Karpas-422 (cell line): ENCODE data around the gene CEP95. TPM values are rescaled to one million over a fixed set of nuclear protein-coding genes. Genes with fewer than 3 reads are reported as not detected.

ENCODE experiments used
- DNase-seq: peaks from one replicate; pipeline ENCODE4 v3.0.0-alpha.2; 2015
- H2AFZ ChIP-seq: fragments of 200-600 bp; sonication (generic); 2 replicates; pipeline ENCODE4 v1.6.1; 2014; ENCODE audit warnings: antibody characterized with exemption, low read length, mixed read lengths
- H3K27ac ChIP-seq: fragments of 200-600 bp; sonication (generic); 2 replicates; pipeline ENCODE4 v1.5.1; 2014; ENCODE audit warnings: mild to moderate bottlenecking, low read length, moderate library complexity
- H3K27me3 ChIP-seq: fragments of 200-600 bp; sonication (generic); 2 replicates; pipeline ENCODE4 v1.6.1; 2014; ENCODE audit warnings: low read length, mixed read lengths
- H3K36me3 ChIP-seq: fragments of 200-600 bp; sonication (generic); 2 replicates; pipeline ENCODE4 v1.6.1; 2014; ENCODE audit warnings: low read length, mixed read lengths; ENCODE audit not compliant: insufficient read depth
- H3K4me1 ChIP-seq: fragments of 200-600 bp; sonication (generic); 2 replicates; pipeline ENCODE4 v1.6.1; 2014; ENCODE audit warnings: mild to moderate bottlenecking, low read length, mixed read lengths
- H3K4me2 ChIP-seq: fragments of 200-600 bp; sonication (generic); 2 replicates; pipeline ENCODE4 v1.6.1; 2014; ENCODE audit warnings: low read length, low read depth, mild to moderate bottlenecking; ENCODE audit not compliant: poor library complexity, severe bottlenecking
- H3K4me3 ChIP-seq: fragments of 200-600 bp; sonication (generic); 2 replicates; pipeline ENCODE4 v1.5.1; 2014; ENCODE audit warnings: mild to moderate bottlenecking, antibody characterized with exemption, low read length, mixed read lengths
- H3K79me2 ChIP-seq: fragments of 200-600 bp; sonication (generic); 2 replicates; pipeline ENCODE4 v1.6.1; 2014; ENCODE audit warnings: mild to moderate bottlenecking, low read length, mixed read lengths
- H3K9ac ChIP-seq: fragments of 200-600 bp; sonication (generic); 2 replicates; pipeline ENCODE4 v1.6.0; 2014; ENCODE audit warnings: low read length
- H3K9me2 ChIP-seq: fragments of 200-600 bp; sonication (generic), shearing (Covaris generic); replicated peaks from 2 replicates; pipeline ENCODE4 v1.6.0; 2014; ENCODE audit warnings: mild to moderate bottlenecking, low read length, moderate library complexity; ENCODE audit not compliant: insufficient read depth
- H3K9me3 ChIP-seq: fragments of 300-700, 200-600 bp; sonication (generic); 2 replicates; pipeline ENCODE4 v1.6.1; 2014; ENCODE audit warnings: low read length, mixed read lengths
- H4K20me1 ChIP-seq: fragments of 200-600 bp; sonication (generic); 2 replicates; pipeline ENCODE4 v1.6.1; 2014; ENCODE audit warnings: mild to moderate bottlenecking, antibody characterized with exemption, low read length, low read depth; ENCODE audit not compliant: insufficient read depth
- total RNA-seq: library from RNA; depleted of rRNA; stranded (reverse); fragments of >200 nt; shearing (Covaris generic); gene quantifications from 2 replicates; pipeline ENCODE4 v1.2.3, GENCODE V29; 2014; ENCODE audit warnings: low replicate concordance

Gene CEP95
- total RNA-seq, 1 experiment from 2014 or later = 62.1 TPM

DNA sequence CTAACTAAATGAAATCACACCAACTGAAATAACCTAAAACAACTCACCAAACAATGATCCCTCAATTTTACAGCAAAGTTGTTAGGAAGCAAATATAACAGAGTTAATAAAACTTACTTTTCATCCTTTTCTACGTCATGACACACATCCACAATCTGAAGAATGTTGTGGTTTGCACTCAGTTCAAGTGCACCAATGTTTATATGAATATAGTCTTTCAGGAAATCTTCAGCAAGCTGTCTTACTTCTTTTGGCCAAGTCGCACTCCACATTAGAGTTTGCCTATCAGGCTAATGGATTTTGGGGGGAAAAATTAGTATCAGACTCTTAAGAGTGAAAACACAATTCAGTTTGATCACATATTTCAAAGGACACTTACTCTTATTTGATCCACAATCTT, 4.0 kb upstream of the CEP95 start:
- no peak overlapping the region for H3K27ac ChIP-seq
- no peak overlapping the region for H3K4me3 ChIP-seq
- no peak for DNase-seq
- no peaks in the 10 kb centered on the region for H3K9me3 ChIP-seq
- H3K4me2 ChIP-seq = peak overlapping the region; percentile 97
- H3K27me3 ChIP-seq = no peaks in the 10 kb centered on the region
- peaks cover 47% of the 10 kb centered on the region for H3K79me2 ChIP-seq
- H3K9ac ChIP-seq = no peak overlapping the region
- peaks cover 69% of the 10 kb centered on the region for H3K36me3 ChIP-seq
- peaks cover 77% of the 10 kb centered on the region for H4K20me1 ChIP-seq
- peaks cover 74% of the 10 kb centered on the region for H3K4me1 ChIP-seq
- H2AFZ ChIP-seq = no peak overlapping the region
- no peaks in the 10 kb centered on the region for H3K9me2 ChIP-seq

DNA sequence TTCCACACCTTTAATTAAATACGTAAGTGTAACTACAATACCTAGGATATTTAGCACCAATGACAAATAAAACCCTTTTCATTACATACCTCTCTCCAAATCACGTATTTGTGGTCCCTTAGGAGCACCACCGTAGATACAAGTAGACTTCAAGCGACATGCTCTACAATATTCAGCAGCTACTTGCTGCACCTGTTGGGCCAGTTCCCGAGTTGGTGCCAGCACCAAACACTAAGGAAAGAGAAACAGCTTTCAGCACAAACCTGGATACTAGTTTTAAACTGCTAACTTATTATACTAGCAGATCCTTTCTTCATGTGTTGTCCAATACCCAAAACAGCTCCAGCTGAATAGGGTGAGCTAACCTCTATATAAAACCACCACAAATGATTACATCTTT, 3.4 kb upstream of the CEP95 start:
- DNase-seq = no peak
- 0 out of 2 replicates have a peak overlapping the region, but pooled peaks have one; percentile 5 for H3K9ac ChIP-seq
- H3K36me3 ChIP-seq = peaks cover 69% of the 10 kb centered on the region
- H3K79me2 ChIP-seq = peaks cover 52% of the 10 kb centered on the region
- no peak overlapping the region for H3K4me3 ChIP-seq
- peak overlapping the region; percentile 94; the same call in 1 of the 2 replicates for H3K27ac ChIP-seq
- peak overlapping the region; percentile 97 for H3K4me2 ChIP-seq
- no peaks in the 10 kb centered on the region for H3K9me3 ChIP-seq
- H3K9me2 ChIP-seq = no peaks in the 10 kb centered on the region
- no peaks in the 10 kb centered on the region for H3K27me3 ChIP-seq
- peaks cover 74% of the 10 kb centered on the region for H3K4me1 ChIP-seq
- H2AFZ ChIP-seq = no peak overlapping the region
- H4K20me1 ChIP-seq = peaks cover 77% of the 10 kb centered on the region

DNA sequence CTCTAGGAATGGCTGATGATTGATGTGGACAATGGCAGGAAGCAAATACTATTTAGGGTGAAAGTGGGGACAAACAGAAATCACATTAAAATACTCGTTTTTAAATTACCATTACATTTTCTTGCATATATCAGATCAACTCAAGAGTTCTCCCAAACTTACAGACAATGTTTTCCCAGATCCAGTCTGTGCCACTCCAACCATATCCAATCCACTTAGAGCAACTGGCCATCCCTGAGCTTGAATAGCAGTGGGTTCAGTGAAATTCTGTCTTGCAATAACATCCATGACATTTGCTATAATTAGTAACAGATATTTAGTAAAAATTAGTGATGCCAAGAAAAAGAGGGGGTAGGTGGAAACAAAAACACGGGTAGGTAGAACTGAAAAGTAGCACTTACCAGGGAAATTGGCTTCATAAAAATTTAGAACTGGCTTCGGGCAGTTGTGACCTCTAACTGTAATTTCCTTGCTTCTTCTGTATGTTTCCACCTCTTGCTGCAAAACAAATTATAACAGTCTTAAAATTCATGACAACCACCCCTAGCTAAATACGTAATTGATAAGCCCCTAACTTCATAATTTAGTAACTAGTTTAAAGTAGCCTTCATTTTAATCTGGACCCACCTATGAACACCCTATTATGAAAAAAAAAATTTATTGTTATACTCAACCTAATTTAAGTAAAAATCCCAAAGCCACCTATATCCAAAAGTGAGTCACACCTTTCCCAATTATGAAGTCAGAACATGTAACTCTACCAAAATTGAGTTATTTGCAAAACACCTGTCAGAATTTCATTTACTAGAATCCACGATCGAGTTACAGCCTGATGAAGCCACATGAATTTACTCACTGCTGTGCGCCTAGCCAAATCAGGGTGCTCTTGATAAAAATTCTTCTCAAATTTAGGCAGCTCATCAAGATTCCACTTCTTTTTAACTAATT, 2.7 kb upstream of the CEP95 start:
- Histone ChIP-seq H3K9ac (peak overlapping the region; percentile 100), H3K4me1 (peaks cover 69% of the 10 kb centered on the region), H3K27me3 (no peaks in the 10 kb centered on the region), H3K4me2 (peak overlapping the region; percentile 97), H3K9me2 (no peaks in the 10 kb centered on the region), H3K4me3 (peak overlapping the region; percentile 97), H3K79me2 (peaks cover 59% of the 10 kb centered on the region), H3K9me3 (no peaks in the 10 kb centered on the region), H3K27ac (peak overlapping the region; percentile 94), H2AFZ (no peak overlapping the region), H3K36me3 (peaks cover 66% of the 10 kb centered on the region), H4K20me1 (peaks cover 75% of the 10 kb centered on the region)
- DNase-seq = no peak

DNA sequence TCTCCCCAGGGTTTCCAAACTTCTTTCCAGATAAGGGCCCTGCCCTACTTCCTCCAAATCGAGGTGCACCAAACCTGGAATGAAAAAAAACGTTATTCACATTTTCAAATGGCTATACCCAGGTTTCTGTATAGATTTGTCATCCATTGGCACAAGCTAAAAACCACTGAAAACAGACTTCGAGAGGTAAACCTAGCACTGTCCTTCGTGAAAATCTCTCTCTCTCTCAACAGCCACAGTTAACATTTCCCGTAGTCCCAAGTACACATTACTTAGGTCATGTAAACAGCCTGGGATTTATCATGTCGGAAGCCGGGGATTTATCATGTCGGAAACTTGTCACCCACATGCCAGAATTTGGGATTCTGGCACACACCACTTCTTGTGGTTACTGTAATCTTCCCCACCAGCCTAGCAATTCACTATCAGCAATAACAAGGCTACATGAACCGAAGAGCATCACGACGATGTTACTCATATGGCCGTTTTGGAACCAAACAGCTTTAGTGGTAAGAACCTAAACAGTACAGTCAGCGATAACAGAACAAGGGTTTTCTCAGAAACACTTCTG, 1.9 kb upstream of the CEP95 start:
- peak overlapping the region; percentile 97 for H3K4me3 ChIP-seq
- peaks cover 64% of the 10 kb centered on the region for H3K79me2 ChIP-seq
- H3K4me1 ChIP-seq = peaks cover 61% of the 10 kb centered on the region
- H3K9me3 ChIP-seq = no peaks in the 10 kb centered on the region
- no peaks in the 10 kb centered on the region for H3K27me3 ChIP-seq
- peaks cover 64% of the 10 kb centered on the region for H3K36me3 ChIP-seq
- no peak for DNase-seq
- H4K20me1 ChIP-seq = peaks cover 73% of the 10 kb centered on the region
- peak overlapping the region; percentile 100 for H3K9ac ChIP-seq
- H3K9me2 ChIP-seq = no peaks in the 10 kb centered on the region
- H2AFZ ChIP-seq = no peak overlapping the region
- H3K4me2 ChIP-seq = peak overlapping the region; percentile 97
- H3K27ac ChIP-seq = peak overlapping the region; percentile 94

DNA sequence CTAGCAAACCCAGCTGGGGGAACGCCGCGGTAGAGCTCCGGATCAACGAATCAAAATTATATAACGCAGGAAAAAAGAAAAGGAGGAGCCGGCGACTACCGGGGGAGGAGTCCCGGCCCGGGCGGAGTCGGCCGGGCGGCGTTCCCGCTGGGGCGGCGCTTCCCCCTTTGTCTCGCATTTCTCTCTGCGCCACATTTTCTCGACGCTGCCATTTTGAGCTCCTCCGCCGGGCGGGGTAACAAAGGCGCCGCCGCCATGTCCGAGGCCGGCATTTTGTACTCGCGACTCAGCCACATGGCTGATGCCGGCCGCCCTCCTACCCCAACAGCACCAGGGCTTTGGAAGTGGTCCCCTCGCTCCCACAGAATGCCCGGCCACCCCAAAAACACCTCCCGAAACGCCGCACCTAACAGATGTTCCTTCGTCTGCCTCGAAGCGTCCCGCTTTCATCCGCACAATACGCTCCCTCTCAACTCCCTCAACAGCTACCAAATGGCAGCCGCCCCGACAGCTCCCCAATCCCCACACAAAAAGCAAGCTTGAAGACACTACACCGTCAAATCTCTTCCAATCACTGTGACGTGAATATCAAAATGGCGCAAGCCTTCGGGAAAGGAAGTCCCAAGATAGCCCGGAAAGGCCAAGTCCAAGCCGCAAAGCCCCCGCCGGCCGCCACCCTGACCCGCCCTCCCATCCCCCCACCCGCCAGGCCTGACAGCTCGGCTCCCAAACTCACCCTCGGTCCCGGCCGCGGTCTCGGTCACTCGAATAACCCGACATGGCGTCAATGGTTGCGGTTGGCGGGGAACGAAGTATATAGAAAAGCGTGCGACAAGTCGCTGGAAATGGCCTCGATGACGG, 1.2 kb upstream of the CEP95 start:
- peak; percentile 94 for DNase-seq
- H3K9me2 ChIP-seq = no peaks in the 10 kb centered on the region
- H3K79me2 ChIP-seq = peaks cover 66% of the 10 kb centered on the region
- H3K9me3 ChIP-seq = no peaks in the 10 kb centered on the region
- peaks cover 54% of the 10 kb centered on the region for H3K4me1 ChIP-seq
- H3K9ac ChIP-seq = peak overlapping the region; percentile 100
- peaks cover 62% of the 10 kb centered on the region for H3K36me3 ChIP-seq
- H3K27ac ChIP-seq = peak overlapping the region; percentile 94
- no peak overlapping the region for H2AFZ ChIP-seq
- H3K4me2 ChIP-seq = peak overlapping the region; percentile 97
- H3K27me3 ChIP-seq = no peaks in the 10 kb centered on the region
- H3K4me3 ChIP-seq = peak overlapping the region; percentile 97
- H4K20me1 ChIP-seq = peaks cover 69% of the 10 kb centered on the region

DNA sequence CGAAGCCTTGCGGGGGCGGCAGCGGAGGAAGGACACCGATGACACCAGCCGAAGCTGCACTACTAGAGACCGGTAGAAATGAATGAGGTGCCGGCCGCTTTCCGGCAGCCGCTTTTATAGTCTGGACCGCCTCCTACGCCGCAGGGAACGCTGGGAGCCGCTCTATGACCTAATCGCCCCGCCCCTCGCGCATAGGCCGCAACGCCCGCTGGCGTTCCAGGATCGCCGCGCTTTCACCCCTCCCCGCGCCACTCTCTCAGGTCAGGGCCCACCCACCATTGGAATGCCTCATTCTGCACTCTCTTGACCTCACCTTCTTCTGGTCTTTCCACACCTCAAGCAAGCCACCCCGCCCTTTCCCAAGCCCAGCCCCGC, 589 bp upstream of the CEP95 start, which contains the start of gene DDX5:
DDX5 (minus strand) TSS at position 89 of the 375 bp plus-strand sequence. CDS start 170 bp downstream, outside the sequence.
- Histone ChIP-seq H3K36me3 (peaks cover 55% of the 10 kb centered on the region), H3K9me3 (no peaks in the 10 kb centered on the region), H3K4me1 (peaks cover 49% of the 10 kb centered on the region), H3K9ac (peak within 1 kb of the TSS; percentile 100), H3K79me2 (peaks cover 66% of the 10 kb centered on the region), H3K9me2 (no peaks in the 10 kb centered on the region), H3K27me3 (no peaks in the 10 kb centered on the region), H2AFZ (peak within 1 kb of the TSS; percentile 49), H3K4me2 (peak within 1 kb of the TSS; percentile 97), H3K27ac (peak within 1 kb of the TSS; percentile 94), H3K4me3 (peak within 1 kb of the TSS; percentile 97), H4K20me1 (peaks cover 63% of the 10 kb centered on the region)
- DNase-seq = no peak

DNA sequence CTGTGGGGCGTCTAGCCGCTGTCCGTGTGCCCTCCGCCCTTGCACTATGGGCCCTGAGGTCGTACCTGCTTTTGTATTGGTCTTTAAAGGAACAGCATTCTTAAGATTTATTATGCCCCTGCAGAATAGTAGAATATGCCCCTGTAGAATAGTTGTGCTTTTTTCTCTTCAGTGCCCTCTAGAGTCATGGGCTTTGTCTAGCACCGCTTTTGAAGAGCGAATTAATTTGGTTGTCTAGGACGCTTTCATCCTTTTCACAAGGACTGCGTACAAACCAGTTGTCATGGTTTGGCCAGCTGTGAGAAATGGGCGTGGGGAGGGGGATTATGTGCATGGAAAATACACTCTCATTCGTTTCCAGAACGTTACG, 621 bp downstream of the CEP95 start:
- H4K20me1 ChIP-seq = peaks cover 53% of the 10 kb centered on the region
- H3K4me3 ChIP-seq = peak overlapping the region; percentile 97
- no peaks in the 10 kb centered on the region for H3K9me3 ChIP-seq
- peak; percentile 86 for DNase-seq
- no peaks in the 10 kb centered on the region for H3K27me3 ChIP-seq
- peak overlapping the region; percentile 94 for H3K27ac ChIP-seq
- peaks cover 36% of the 10 kb centered on the region for H3K4me1 ChIP-seq
- peaks cover 71% of the 10 kb centered on the region for H3K79me2 ChIP-seq
- peak overlapping the region; percentile 100 for H3K9ac ChIP-seq
- H2AFZ ChIP-seq = peak overlapping the region; percentile 49; the same call in 1 of the 2 replicates
- peaks cover 48% of the 10 kb centered on the region for H3K36me3 ChIP-seq
- H3K9me2 ChIP-seq = no peaks in the 10 kb centered on the region
- H3K4me2 ChIP-seq = peak overlapping the region; percentile 97
